Measurements from ENCODE around the gene ECM2. TPM values are rescaled to one million over a fixed set of nuclear protein-coding genes. Genes with fewer than 3 reads are reported as not detected.

ECM2 gene
- total and polyA plus RNA-seq, 2 of the 8 experiments (the other 6 are each of a cell fraction or from before 2014, with no cell fraction given) = not detected

DNA sequence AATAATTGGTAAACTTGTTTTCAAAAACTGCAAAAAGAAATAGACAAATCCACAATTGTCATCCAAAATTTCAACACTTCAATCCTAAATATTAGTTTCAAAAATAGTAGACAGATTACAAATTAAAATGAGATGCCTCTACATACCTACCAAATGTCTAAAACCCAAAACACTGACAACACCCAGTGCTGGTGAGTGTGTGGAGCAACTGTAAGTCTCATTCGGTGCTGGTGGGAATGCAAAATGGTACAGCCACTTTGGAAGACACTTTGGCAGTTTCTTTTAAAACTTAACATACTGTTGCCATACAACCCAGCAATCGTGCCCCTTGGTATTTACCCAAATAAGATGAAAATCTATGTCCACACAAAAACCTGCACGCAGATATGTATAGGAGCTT is 6.7 kb downstream of the ECM2 start:
- H4K91ac ChIP-seq (replicated peaks; ENCODE audit: insufficient read length, low read length) = no peak overlapping the region
- no peaks in the 10 kb centered on the region for H3K36me3 ChIP-seq (ENCODE audit: control insufficient read depth in 2 of 4, insufficient read depth in 4 of 4, low read length in 3 of 4)
- CTCF ChIA-PET (ENCODE audit: partially characterized antibody) = no interaction called here
- H2AFZ ChIP-seq (ENCODE audit: low read length) = no peak overlapping the region
- no peak overlapping the region for H3K27ac ChIP-seq (ENCODE audit: low read depth, low read length)
- H3K79me2 ChIP-seq (ENCODE audit: control insufficient read depth in 1 of 2, insufficient read depth in 2 of 2, low read length in 2 of 2) = no peaks in the 10 kb centered on the region
- H2BK5ac ChIP-seq (ENCODE audit: low read depth, low read length) = no peak overlapping the region
- POLR2A ChIA-PET (ENCODE audit: partially characterized antibody) = no interaction called here
- H3K79me1 ChIP-seq (ENCODE audit: low read depth, low read length) = no peaks in the 10 kb centered on the region
- no peak overlapping the region for H3K4me2 ChIP-seq (ENCODE audit: insufficient read depth in 1 of 2, low read depth in 2 of 2, low read length in 2 of 2)
- no peaks in the 10 kb centered on the region for H4K20me1 ChIP-seq (replicated peaks in 1 of 2; ENCODE audit: control insufficient read depth in 1 of 2, insufficient read depth in 2 of 2, low read length in 2 of 2)
- no peak overlapping the region for H2BK120ac ChIP-seq (replicated peaks; ENCODE audit: low read depth, low read length)
- H2BK20ac ChIP-seq (ENCODE audit: low read length) = no peak overlapping the region
- H2BK15ac ChIP-seq (ENCODE audit: low read length) = no peak overlapping the region
- no peak overlapping the region for H3K18ac ChIP-seq (ENCODE audit: extremely low read depth, low read length)
- 89% methylated on average over 3 of the region's 3 CpGs; no CpG with 5 or more reads in 1 of the 2 experiments for WGBS, 2 experiments (ENCODE audit: extremely low coverage in 1 of 2, insufficient coverage in 1 of 2, insufficient read length in 1 of 2, insufficient replicate concordance in 2 of 2, low coverage in 1 of 2, low lambda C conversion rate in 2 of 2, missing lambda C conversion rate in 1 of 2)
- H4K5ac ChIP-seq (ENCODE audit: insufficient read length, low read depth, low read length) = no peak overlapping the region
- no peaks in the 10 kb centered on the region for H3K23me2 ChIP-seq (ENCODE audit: low read depth, low read length)
- no peak overlapping the region for H3K56ac ChIP-seq (replicated peaks; ENCODE audit: insufficient read length, low read depth, low read length)
- no peak overlapping the region for H3K14ac ChIP-seq (ENCODE audit: insufficient read length)
- H2BK12ac ChIP-seq (ENCODE audit: low read depth, low read length) = no peak overlapping the region
- no peak overlapping the region for H3K4ac ChIP-seq (replicated peaks; ENCODE audit: insufficient read length, low read depth, low read length)
- no peak overlapping the region for H3K9ac ChIP-seq (replicated peaks in 1 of 4; ENCODE audit: extremely low read depth in 1 of 4, low read depth in 3 of 4, low read length in 3 of 4)
- no peaks in the 10 kb centered on the region for H3K4me1 ChIP-seq (replicated peaks in 1 of 4; ENCODE audit: control insufficient read depth in 3 of 4, insufficient read depth in 4 of 4, low read length in 3 of 4)
- no peak overlapping the region for H3K4me3 ChIP-seq (ENCODE audit: extremely low read depth in 1 of 4, insufficient read depth in 2 of 4, low read depth in 3 of 4, low read length in 4 of 4)
- H3K9me3 ChIP-seq (ENCODE audit: insufficient read depth in 2 of 2, low read depth in 1 of 2, low read length in 1 of 2) = no peaks in the 10 kb centered on the region
- FAIRE-seq (no peak), DNase-seq (ENCODE audit: low read depth in 1 of 2, low spot score in 2 of 2) (no peak)
- no peak overlapping the region for H3K23ac ChIP-seq (ENCODE audit: insufficient read length)
- H4K8ac ChIP-seq (ENCODE audit: extremely low read depth, insufficient read depth, low read length) = no peak overlapping the region
- H2AK5ac ChIP-seq (ENCODE audit: low read depth, low read length) = no peak overlapping the region
- no peaks in the 10 kb centered on the region for H3K27me3 ChIP-seq (replicated peaks in 1 of 4; ENCODE audit: control insufficient read depth in 3 of 4, extremely low read depth in 1 of 4, insufficient read depth in 3 of 4, low read length in 3 of 4)
- TF ChIP-seq BCL11A (IDR thresholded peaks at IDR 0.05; ENCODE audit: low read depth in 2 of 2, low read length in 2 of 2) (no peak), CEBPB (IDR thresholded peaks at IDR 0.05; ENCODE audit: low read depth, low read length) (no peak), KDM5A (IDR thresholded peaks at IDR 0.05; ENCODE audit: low read length) (no peak), CREB1 (IDR thresholded peaks at IDR 0.05) (no peak), HDAC2 (IDR thresholded peaks at IDR 0.05; ENCODE audit: borderline replicate concordance in 1 of 2, low read depth in 2 of 2, low read length in 2 of 2) (no peak), CHD1 (IDR thresholded peaks at IDR 0.05; ENCODE audit: low read depth, low read length) (no peak), NRF1 (IDR thresholded peaks at IDR 0.05; ENCODE audit: low read depth, low read length) (no peak), SIRT6 (IDR thresholded peaks at IDR 0.05; ENCODE audit: low read length) (no peak), RAD21 (IDR thresholded peaks at IDR 0.05 in 1 of 2, conservative IDR thresholded peaks at IDR 0.05 in 1 of 2; ENCODE audit: low read depth in 2 of 2, low read length in 2 of 2) (no peak), RBBP5 (IDR thresholded peaks at IDR 0.05; ENCODE audit: borderline replicate concordance, low read depth, low read length) (no peak), RFX5 (IDR thresholded peaks at IDR 0.05; ENCODE audit: borderline replicate concordance, low read depth, low read length) (no peak), CBX5 (IDR thresholded peaks at IDR 0.05; ENCODE audit: low read depth, low read length) (no peak), BRCA1 (IDR thresholded peaks at IDR 0.05; ENCODE audit: low read depth, low read length) (no peak), CBX8 (IDR thresholded peaks at IDR 0.05; ENCODE audit: borderline replicate concordance, low read depth, low read length) (no peak), SUZ12 (IDR thresholded peaks at IDR 0.05; ENCODE audit: low read length) (no peak), POLR2AphosphoS5 (IDR thresholded peaks at IDR 0.05; ENCODE audit: low read depth, low read length) (no peak)
